GM11168 (cell line): ENCODE results near the gene ITPR1.
"Not testable (repeated sequence)": the region's sequence is repeated elsewhere in the genome, so short reads cannot be mapped to it uniquely, and the experiment has no call there.

ENCODE experiments used
- in situ Hi-C: fragments of 300-500 bp; cut with MboI; formaldehyde crosslinking; loops from one replicate; pipeline ENCODE4 v1.12.0; 2022; ENCODE audit warnings: low sequenced_read_pairs; ENCODE audit not compliant: unreplicated experiment

Gene ITPR1

DNA sequence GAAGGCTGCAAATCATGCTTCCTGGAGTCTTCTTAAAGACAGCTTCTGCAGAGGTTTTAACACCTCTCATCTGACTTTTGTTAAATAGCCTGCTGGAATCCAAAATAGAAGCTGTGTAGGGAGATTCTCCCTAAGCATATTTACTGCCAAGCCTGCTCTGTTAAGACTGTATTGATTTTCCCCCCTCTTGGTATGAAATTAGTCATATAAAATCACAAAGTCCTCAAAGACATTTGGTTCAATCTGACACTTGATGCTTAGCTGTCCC is 94.6 kb downstream of the ITPR1 start:
- in situ Hi-C loops, result no loop called here

DNA sequence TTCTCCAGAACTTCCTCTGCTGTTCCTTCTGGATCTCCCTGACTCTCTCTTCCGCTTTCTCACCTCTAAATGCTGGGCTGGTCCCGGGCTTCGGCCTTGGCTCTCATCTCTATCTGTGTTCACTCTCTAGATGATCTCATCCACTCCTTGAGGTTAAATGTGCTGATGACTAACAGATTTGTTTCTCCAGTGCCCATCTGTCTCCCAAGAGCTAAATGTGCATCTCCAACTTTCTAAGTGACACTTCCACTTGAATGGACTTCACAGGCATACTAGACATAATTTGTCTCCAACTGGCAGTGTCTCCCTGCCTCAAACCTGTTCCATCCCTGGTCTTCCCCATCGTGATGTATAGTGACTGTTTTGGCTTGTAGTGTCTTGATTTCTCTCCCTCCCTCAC is 95.3 kb downstream of the ITPR1 start:
- in situ Hi-C loops, result no loop called here

DNA sequence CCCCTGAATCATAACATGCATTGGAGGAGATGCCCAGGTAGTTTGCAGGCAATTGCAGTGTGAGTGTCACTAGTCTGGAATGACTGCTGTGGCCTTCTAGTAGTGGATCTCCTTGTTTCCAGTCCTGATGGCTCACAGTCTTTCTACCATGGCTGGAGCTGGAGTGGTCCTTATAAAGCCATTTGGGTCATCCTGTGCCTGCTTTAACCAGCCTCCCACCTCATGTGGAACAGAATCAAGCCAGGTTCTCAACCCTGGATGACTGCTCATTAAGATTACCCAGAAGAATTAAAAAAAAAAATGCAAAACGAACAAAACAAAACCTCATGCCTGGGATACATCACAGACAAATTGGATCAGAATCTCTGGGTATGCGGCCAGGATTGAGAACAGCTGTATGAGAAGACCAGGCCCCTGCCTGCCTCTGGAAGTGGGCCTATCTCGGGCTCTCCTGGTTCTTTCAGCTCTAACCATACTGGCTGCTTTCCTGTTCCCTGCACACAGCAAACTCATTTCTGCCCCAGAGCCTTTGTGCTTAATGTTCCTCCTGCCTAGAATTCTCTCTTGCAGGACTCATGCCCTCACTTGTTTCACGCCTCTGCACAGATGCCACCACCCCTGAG is 96.4 kb downstream of the ITPR1 start:
- in situ Hi-C loops, result no loop called here

DNA sequence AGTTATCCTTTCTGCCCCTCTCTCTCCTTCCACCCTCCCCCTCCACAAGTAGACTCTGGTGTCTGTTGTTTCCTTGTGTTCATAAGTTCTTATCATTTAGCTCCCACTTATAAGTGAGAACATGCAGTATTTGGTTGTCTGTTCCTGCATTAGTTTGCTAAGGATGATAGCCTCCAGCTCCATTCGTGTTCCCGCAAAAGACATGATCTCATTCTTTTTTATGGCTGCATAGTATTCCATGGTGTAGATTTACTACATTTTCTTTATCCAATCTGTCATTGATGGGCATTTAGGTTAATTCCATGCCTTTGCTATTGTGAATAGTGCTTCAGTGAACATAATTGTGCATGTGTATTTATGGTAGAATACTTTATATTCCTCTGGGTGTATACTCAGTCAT is 97.7 kb downstream of the ITPR1 start:
- in situ Hi-C loops, result not testable (repeated sequence)

DNA sequence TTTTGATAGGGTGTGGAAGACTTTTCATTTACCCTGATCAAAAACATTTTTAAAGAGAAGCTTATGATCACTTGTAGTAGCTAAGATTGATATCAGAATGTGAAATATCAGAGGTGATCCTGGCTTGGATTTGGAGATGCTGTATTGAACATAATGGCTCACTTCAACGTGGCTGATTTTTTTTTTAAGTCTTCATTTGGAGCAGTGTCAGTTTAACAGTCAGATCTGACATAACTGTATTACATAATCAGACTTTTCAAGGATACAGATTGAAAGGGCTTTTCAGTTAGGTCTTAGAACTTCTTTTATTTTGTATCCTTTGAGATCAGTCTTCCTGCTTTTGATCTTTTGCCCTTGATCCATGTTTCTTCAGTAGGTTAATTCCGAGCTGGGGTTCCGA is 98.5 kb downstream of the ITPR1 start:
- in situ Hi-C loops, result no loop called here

DNA sequence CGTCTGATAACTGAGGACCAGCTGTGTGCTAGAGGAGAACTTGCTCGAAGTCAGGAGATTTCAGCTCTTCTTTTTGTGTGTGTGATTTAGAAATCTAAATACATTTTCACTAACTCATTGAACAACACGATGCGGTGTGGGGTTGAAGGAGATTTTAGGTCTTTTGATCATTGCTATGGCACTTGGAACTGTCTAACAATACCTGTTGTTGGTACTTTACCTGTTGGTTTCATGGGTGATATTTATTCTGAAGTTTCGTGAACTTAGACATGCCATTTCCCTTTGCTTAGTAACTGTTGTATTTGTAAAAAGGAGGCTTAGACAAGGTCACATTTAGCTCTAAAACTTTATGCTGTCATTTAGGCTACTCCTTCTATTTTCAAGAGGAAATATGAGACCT is 99.9 kb downstream of the ITPR1 start:
- in situ Hi-C loops, result no loop called here

DNA sequence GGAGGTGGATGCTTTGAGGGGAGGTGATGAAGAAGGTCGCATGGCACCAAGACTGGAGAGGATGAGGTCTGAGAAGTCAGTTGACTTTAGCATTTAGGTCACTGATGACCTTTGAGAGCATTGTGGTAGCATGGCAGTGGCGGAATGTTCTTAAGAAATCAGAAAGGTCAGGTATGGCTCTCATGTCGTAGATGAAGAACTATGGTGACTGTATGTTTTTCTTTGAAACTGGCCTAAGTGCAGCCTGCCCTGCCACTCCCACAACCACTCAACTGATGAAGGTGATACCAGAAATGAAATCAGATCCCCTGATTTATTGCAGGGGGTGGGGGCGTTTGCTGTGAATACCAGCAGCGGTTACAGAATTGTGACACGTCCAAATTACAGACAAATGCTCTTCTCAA is 102.6 kb downstream of the ITPR1 start:
- in situ Hi-C loops, result no loop called here

DNA sequence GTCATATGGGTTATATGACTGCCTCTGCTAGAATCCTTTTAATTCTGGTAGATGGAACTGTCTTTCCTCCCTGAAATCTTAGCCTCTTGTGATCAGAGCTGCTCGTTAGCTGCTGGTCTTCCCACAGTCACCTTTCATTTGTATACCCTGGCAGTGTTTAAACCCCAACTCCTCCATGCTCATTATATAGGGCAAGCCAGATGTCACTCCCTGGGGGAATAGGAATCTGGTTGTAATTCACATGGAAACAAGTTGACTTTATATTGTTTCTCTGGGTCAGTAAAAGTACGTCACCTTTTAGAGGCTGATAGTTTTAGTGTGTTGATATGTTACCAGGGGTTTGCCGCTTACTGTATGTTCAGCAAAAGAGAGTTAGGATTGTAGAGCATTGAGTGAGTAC is 103.5 kb downstream of the ITPR1 start:
- in situ Hi-C loops, result no loop called here

DNA sequence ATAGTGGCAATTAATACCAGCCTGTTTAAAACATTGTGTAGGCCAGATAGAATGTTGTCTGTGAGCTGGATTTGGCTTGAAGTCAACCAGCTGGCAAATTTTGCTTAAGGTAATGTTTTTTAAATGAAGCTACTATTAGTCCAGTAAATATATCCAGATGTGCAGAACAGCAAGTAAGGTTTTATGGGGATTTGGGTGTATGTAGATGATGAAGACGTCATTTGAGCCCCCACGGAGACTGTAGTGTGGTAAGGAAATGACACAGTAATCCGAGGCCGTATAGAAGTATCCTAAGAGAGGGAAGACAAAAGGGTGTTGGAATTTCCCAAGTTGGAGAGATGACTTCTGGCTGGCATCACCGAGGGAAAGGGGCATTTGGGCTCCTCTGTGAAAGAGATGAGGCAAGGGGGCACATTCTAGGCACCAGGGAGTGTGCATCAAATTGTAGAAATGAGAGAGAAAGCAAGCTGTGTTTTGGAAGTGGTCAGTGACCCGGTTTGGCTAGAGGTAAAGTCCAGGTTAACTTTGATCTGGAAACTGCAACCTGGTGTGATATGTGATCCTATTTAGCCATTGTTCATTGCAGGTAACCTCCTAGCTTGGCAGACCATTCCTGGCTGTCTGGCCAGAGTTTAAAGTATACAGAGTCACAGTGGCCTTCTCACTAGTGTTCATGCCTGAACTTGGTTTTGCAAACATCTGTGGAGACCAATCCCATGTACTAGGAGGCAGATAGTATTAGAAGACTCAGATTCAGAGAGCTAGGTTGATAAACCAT is 104.2 kb downstream of the ITPR1 start:
- in situ Hi-C loops, result no loop called here

DNA sequence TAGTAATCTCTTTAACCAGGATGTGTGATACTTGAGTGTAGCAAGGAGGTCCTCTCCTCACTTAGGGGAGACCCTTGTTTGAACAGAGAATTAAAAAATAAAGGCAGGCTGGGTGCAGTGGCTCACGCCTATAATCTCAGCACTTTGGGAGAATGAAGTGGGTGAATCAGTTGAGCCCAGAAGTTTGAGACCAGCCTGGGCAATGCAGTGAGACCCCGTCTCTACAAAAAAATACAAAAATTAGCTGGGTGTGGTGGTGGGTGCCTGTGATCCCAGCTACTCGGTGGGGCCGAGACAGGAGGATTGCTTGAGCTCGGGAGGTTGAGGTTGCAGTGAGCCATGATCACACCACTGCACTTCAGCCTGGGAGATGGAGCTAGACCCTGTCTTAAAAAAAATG is 105.1 kb downstream of the ITPR1 start:
- in situ Hi-C loops, result not testable (repeated sequence)

DNA sequence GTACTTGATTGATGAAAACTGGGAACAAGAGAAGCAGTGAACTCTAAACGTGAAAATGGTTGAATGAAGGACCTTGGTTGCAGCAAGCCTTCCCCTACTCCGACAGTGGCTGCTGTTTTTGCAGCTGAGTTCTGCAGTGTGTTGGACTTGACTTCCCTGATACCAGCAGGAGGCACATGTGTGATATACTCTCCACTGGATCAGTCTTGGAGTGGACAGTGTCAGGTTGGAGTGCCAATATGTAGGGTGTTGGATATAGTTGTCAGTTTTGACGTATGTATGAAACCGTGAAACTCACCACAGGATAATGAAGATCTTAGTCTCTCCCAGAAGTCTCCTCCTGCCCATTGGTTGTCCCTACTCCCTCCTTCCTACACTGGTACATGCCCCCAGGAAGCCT is 106.5 kb downstream of the ITPR1 start:
- in situ Hi-C loops, result no loop called here

DNA sequence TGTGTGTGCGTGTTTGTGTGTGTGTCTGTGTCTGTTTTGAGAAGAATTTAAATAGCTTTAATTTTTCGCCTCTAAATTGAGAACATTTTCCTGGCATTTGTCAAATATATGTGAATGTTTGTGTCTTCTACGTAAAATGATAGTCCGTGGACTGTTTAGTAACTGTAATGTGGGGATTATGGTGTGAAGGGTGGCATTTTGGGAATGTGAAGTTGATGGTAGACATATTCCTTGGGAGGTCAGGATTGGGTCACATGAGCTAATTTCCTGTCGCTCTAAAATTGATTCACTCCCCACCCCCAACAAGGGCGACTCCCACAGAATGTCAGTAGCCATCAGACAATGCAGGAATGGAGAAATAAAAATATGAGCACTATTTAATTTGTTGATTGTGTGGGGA is 107.3 kb downstream of the ITPR1 start:
- in situ Hi-C loops, result no loop called here

DNA sequence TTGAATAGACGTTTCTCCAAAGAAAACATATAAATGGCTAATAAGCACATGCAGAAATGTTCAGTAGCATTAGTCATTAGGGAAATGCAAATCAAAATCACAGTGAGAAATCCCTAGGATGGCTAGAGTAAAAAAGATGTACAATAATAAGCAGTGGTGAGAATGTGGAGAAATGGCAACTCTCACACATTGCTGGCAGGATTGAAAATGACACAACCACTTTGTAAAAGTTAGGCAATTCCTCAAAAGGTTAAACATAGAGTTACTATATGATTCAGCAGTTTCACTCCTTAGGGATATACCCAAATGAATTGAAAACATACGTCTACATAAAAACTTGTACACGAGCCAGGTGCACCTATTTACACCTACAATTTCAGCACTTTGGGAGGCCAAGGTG is 108.7 kb downstream of the ITPR1 start:
- in situ Hi-C loops, result no loop called here

DNA sequence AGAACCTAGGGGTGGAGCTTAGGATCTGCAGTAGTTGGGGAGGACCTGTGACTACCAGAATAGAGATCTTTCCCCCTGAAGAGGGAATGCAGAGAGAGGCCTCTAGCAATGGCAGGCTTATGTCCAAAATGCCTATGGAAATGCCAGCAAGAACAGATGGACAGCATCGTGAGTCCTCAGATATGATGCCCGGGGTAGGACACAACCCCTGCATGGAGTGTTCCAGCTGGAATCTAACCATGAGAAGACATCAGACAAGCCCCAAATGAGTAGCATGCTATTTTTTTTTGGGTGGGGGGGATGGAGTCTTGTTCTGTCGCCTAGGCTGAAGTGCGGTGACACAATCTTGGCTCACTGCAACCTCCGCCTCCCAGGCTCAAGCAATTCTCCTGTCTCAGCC is 111.5 kb downstream of the ITPR1 start:
- in situ Hi-C loops, result no loop called here

DNA sequence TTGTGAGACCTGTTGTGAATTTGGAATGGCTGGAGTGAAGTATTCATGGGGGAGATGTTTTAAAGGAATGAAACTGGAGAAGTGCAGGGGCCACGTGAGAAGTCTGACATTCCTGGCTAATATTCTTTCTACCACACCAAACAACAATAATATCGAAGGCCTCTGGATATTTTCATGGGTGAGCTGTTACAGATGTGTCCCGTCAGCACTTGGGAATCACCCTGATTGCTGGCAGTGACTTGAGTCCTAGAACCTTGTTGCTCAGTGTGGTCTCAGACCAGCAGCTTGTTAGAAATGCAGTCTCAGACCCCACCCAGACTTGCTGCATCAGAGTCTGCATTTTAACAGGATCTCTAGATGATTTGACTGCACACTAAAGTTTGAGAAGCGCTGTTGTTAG is 113.8 kb downstream of the ITPR1 start:
- in situ Hi-C loops, result no loop called here

DNA sequence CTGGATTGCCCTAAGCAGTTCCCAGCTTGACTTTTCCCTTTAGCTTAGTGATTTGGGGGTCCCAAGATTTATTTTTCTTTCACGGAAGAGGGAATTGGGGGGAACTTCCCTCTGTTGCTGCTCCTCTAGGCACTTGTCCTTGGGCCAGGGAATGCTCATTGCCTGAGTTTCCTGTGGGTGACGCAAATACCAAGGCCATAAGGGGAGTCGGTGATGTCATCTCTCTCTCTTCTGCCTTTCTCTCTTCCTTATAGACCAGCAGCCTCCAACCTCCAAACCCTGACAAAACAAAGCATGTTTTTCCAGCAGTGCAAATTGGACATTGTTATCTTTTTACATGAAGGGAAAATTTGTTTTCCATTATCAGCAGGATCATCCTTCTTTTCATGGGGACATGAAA is 120.2 kb downstream of the ITPR1 start:
- in situ Hi-C loops, result no loop called here

DNA sequence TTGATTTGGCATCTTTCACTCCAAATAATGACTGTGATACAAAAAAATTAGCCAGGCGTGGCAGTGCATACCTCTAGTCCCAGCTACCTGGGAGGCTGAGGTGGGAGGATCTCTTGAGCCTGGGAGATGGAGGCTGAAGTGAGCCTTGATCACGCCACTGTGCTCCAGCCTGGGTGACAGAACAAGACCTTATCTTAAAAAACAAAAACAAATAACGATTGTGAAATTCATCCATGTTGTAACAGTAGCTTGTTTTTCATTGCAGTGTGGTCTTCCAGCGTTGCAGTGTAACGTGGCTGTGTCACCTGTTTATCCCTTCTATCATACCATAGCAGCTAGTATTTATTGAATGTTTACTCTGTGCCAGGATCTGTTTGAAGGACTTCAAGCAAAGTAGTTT is 120.9 kb downstream of the ITPR1 start:
- in situ Hi-C loops, result no loop called here

DNA sequence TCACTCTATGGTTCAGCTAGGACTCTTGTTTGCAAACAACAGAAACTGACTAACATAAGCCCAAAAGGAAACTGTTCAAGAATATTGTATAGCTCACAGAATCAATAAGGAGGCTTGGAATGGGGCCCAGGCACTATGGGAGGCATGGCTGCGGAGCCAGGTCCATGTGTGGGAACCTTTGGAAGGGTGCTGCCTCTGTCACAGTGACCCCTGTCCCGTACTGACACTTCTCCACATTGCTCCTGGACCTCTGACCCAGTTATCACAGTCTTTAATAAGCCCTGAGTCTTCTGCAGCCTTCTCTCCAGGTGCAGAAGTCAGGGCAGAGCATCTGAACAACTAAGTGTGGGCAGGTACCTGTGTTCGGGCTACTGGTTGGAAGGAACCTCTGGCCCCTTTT is 121.8 kb downstream of the ITPR1 start:
- in situ Hi-C loops, result no loop called here

DNA sequence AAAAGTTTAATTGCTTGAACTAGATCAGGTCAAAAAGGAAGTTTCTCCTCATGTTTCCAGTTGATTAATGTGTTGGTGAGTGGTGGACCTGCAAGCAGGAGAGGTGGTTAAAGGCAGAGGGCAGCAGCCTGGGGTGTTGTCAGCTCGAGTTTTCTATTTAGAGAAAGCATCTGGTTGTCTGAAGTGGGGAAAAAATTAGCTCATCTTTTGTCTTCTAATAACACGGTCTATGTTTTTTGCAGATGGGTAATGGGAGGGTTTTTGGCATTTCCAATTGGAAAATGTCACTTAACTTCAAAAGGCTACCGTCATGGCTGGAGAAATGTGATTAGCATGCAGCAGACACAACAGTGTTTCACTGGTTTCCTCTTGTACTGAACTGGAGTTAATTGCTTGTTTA is 122.6 kb downstream of the ITPR1 start:
- in situ Hi-C loops, result no loop called here

DNA sequence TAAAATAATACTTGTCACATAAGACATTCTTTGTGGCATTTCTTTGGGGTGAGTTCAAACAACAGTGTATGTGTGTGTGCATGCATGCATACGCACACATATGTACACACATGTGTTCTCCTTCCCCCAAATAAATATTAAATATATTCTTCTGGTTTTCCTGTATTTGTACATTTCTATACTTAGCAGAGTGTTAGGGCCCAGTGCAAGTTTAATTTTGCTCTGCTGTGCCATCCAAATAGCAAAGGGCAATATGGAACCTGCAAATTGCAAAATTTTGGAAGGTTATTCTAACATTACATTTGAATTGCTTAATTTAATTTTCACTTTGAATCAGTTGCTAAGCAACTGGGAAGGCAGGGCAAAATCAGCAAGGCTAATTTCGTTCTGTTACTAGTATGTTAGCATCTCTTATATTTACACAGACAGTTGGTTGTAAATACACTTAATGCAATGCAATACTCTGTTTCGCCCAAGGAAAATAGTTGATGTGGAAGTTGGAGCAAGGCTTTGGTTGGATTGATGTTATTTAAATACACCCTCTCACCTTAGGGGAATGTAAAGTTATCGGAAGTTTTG is 130.4 kb downstream of the ITPR1 start:
- in situ Hi-C loops, result no loop called here

DNA sequence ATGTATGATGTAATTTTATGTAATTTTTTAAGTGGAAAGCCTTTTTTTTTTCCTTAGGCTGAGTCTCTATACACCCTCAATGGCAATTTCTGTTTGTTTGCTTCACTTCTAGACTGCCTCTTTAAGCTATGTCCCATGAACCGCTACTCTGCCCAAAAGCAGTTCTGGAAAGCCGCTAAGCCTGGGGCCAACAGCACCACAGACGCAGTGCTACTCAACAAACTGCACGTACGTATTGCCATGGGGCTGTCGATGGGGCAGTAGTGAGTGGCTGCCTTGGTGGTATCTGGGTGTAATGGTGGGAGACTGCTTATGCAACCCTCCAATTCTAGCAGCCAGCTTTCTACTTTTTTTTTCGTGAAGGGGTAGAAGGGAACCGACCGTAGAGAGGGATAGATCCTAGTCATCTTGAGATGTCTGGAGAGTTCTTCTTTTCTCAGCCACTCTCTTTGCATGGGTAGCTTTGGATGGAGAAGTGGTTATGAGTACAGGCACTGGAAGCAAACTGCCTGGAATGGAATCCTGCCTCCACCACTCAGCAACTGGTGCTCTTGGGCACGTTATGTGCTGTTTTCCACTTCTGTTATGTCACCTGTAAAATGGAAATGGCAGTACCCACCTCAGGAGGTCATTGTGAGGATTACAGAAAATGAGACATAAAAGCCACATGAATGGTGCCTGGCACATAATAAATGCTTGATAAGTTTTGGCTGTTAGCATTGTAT is 134.7 kb downstream of the ITPR1 start:
- in situ Hi-C loops, result no loop called here
